Inflammatory macrophage treated with lipopolysaccharide for 1 hour (primary cell): ENCODE measurements around the gene E4F1.
"Not testable (repeated sequence)": the region's sequence is repeated elsewhere in the genome, so short reads cannot be mapped to it uniquely, and the experiment has no call there.

Source experiments
- DNase-seq, 2 donors: peaks; one replicate each; pipeline ENCODE4 v3.0.0-alpha.2; 2020 to 2022

E4F1 gene

GRCh38 chr16:2250652-2251295 is 27.4 kb downstream of the E4F1 start:
- peak in 1 of 2 donors; percentile 28 for DNase-seq

- DNase-seq, result peak; percentile 92 to 96
Observed at GRCh38 chr16:2251296-2252111, 28.1 kb downstream of the E4F1 start, which contains the start of gene ECI1. Gene ECI1, minus strand, starts transcription at chr16:2251587. Its CDS starts 21 bp downstream, at chr16:2251566.

DNA sequence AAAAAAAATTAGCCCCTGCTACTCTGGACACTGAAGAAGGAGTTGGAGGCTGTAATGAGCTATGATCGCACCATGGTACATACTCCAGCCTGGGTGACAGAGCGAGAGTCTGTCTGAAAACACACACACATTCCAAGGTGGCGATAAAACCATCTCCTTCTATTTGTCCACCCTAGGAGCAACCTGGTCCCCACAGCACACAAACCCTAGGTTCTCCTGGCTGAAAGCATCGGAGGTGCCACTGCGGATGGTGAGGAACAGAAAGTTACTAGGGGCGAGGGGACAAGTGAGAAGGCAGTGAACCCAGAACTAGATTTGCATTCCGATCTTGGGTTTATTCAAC is 29.4 kb downstream of the E4F1 start:
- DNase-seq, result no peak

- DNase-seq, result no peak
Observed at GRCh38 chr16:2253293-2253692, 29.9 kb downstream of the E4F1 start.

DNA sequence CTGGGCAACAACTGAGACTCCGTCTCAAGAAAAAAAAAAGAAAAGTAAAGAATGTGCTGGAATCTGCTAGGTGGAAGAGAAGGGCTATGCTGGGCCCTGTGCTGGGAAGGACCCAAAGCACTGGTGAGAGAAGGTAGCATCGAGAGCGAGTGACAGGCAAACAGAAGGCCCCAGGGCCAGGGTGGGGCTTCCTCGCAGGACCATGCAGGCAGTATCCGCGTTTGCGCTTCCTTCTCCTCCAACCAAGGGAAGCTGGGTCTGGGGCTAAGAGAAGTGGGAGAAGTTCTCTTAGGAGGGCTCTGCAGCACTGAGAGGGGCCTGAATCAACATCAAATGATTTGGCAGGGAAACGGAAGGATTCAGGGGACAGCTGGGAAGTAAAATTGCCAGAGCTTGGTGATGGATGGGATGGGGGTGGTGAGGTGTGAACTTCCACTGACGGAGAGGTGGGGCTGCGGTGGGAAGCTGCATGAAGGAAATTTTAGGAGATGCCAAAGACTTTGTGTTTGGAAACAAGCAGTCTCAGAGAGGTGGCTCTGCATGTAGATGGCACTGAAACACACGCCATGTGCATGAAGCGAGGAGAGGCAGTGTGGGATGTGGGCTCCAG is 33.2 kb downstream of the E4F1 start:
- no peak for DNase-seq

GRCh38 chr16:2257726-2258125 is 34.3 kb downstream of the E4F1 start:
- DNase-seq, result no peak

DNA sequence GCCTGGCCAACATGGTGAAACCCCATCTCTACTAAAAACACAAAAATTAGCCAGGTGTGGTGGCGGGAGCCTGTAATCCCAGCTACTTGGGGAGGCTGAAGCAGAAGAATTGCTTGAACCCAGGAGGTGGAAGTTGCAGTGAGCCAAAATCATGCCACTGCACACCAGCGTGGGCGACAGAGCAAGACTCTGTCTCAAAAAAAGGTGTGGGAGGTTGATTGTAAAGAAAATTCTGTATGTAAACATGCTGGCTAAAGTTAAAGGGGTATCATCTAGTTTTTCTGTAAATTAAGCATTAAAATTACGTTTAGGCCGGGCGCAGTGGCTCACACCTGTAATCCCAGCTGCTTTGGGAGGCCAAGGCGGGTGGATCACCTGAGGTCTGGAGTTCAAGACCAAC is 35.1 kb downstream of the E4F1 start:
- not testable (repeated sequence) for DNase-seq

GRCh38 chr16:2260250-2260649 is 36.9 kb downstream of the E4F1 start:
- no peak for DNase-seq

DNA sequence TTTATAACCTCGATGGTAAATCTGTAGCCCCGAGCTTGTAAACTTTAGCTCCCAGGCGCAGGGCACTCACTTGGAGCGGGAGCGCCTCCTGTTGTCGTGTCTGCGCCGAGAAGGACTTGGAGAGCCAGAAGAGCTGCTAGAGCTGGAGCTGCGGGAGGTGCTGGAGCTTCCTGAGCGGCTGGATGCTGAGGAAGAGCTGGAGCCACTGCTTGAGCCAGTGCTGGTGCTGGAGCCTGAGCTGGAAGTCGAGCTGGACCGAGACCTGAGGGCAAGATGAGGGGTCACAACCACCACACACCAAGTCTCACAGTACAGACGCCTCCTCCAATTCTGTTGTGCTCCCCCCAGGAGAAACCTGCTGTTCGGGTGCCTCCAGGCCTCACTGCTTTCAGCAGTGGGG is 39.6 kb downstream of the E4F1 start:
- not testable (repeated sequence) for DNase-seq

- DNase-seq, result not testable (repeated sequence)
Observed at GRCh38 chr16:2266887-2267286, 43.5 kb downstream of the E4F1 start.

GRCh38 chr16:2267505-2267912 is 44.1 kb downstream of the E4F1 start:
- DNase-seq, result not testable (repeated sequence)

GRCh38 chr16:2267913-2268666 is 44.7 kb downstream of the E4F1 start, which contains the start of gene RNPS1:
Gene RNPS1, minus strand, starts transcription at chr16:2268126. Its CDS starts 3,483 bp downstream, at chr16:2264643.
- DNase-seq, result peak; percentile 91 to 97

DNA sequence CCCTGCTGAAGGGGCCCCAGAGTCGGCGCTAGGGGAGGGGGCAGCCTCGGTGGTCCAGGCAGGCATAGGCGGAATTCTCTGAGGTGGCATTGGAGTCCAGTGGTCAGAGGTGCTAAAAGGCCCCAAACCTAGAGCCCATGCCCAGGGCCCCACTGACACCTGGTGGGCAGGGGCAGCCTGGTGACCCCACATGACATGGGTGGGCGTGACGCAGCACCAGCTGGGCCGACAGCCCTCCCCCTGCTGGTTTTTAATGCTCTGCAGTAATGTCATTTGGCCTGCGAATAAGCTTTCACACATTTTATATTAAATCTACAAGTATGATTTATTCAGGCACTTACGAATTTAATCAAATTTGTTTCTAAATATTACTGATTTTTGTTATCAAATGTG is 46.7 kb downstream of the E4F1 start:
- no peak for DNase-seq

DNA sequence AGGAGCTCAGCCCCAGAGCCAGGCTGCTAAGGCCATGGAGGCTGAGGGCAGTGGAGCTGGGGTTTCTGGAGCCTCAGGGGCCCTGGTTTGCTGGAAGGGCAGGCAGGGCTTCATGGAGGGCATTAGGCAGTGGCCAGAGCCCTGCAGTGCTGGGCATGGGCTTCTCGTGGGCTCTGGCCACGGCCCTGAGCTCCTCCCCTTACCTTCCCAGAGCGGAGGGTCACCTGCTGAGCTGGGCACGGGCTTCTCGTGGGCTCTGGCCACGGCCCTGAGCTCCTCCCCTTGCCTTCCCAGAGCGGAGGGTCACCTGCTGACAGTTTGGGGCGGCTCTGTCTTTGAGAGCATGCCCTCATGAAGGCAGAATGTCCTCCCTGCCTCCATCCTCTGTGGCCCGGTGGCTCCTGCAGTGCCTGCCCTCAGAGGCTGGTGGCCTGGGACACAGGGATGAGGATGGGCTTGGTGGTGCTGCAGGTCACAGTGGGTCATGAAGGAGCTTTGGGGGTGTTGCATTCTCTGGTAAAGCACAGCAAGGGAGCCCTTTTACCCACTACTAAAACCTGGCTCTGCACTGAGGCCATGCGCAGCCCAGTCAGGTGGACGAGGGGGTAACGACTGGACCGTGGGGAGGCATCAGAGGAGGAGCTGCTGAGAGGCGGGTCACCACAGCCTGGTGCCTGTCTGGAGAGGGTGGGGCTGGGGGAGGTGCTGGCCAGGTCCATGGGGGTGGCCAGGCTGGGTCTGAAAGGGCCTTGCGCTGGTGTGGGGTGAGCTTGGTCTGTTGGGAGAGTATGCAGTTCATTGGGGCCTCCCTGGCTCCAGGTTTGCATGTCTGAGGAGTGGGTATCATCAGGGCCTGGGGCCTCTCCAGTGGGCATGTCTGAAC is 47.4 kb downstream of the E4F1 start:
- DNase-seq, result no peak

DNA sequence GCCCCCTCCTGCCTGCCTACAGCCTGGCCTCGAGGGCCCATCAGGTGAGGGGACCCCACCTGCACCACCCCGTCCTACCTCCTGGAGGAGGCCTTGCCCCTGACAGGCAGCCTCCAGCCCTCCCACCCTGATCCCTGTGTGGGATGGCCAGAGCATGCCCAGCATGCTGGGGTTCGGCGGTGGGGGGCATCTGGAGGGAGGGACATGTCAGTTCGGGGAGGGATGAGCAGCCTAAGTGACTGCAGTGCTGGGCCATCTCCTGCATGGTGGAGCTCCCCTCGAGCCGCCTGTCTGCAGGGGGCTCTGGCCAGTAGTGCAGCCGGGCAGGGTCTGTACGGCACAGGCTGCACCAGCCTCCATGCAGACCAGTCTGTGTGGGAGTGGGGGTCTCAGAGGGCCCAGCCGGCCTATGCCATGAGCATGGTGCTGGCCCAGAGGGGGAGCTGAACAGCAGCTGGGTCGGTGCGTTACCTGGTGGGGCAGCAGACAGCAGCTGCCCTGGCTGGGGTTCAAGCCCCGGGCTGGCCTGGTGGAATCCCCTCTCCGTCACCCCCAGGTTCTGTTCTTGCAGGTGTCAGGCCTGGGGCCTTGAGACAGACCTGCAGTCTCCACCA is 48.6 kb downstream of the E4F1 start:
- no peak for DNase-seq

DNA sequence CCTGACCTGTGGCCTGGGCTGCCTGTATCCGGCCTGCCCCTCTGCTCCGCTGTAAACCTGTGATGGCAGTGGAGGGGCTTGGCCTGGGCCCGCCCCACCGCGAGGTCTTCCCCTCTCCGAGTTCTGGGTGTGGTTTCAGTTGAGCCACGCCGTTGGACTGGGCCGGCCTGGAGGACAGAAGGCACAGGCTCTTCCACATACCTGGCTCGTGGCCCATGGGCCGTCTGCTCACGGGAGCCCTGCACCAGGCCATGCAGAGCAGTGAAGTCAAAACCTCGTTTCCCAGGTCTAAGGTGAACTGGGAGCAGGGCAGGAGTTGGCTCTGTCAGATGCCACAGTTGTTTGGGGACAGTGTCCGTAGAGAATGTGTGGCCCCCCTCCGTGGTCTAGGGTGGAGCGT is 50.1 kb downstream of the E4F1 start:
- no peak for DNase-seq

- DNase-seq, result no peak
Observed at GRCh38 chr16:2273931-2274330, 50.5 kb downstream of the E4F1 start.

- DNase-seq, result no peak
Observed at GRCh38 chr16:2275476-2276367, 52.3 kb downstream of the E4F1 start.

DNA sequence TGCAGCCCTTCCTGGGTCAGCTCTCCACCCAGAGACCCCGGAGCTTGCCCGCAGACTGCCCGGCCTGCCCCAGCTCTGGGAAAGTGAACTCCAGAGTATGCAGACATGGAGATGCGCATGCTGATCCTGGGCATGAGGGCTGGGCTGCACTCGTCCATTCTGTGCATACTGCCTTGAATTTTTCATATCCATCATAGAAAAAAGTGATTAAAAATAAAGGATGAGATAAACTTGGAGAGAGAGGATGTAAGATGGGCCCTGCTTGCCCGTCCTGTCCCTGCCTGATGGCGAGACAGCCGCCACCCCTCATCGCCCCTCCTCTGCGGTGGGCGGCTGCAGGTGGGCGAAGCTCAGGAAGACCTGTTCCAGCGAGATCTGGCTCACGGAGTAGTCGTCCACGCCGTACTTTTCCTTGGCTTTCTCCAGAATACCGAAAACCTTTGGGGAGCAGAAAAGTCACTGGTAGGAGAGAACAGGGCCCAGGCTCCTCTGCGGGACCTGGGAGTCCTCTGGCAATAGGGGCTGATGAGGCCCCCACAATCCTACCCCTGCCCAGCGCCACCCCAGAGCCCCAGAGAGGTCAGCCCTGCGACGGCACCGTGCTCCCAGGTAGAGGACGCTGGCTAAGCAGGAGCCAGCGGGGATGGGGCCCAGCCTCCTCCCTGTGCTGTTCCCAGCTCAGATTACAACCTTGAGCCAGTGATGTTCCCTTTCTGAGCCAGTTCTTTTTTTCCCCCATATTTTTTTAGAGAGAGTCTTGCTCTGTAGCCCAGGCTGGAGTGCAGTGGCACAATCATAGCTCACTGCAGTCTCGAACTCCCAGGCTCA is 53.2 kb downstream of the E4F1 start:
- DNase-seq, result no peak
